Stimulated activated CD4-positive, alpha-beta T cell treated with anti-CD3 and anti-CD28 coated beads, Interleukin-1b, Interleukin-23, amount 100 ng/mL, for 4 hours (primary cell): ENCODE data around the gene HCK.

ENCODE experiments used
- DNase-seq, 2 donors: peaks; one replicate each; pipeline ENCODE4 v3.0.0-alpha.2; 2020; ENCODE audit warnings: low read depth in 2 of 2

HCK gene

DNA sequence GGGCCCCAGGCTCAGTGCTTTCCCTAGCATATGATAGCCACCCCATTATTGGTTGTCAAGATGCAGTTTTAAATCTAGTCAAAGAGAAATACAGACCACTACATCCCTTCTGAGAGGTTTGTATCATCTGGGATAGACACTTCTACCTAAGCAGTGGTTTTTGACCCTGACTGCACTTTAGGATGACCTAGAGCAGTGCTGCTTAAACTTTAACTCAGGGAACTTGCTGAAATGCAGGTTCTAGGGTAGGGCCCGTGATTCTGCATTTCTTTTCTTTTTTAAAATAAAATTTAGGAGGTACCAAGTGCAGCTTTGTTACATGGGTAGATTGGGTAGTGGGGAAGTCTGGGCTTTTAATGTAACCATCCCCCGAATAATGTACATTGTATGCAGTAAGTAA is 76.1 kb downstream of the HCK start:
- no peak for DNase-seq

GRCh38 chr20:32129863-32130262 is 77.8 kb downstream of the HCK start:
- DNase-seq, result no peak

DNA sequence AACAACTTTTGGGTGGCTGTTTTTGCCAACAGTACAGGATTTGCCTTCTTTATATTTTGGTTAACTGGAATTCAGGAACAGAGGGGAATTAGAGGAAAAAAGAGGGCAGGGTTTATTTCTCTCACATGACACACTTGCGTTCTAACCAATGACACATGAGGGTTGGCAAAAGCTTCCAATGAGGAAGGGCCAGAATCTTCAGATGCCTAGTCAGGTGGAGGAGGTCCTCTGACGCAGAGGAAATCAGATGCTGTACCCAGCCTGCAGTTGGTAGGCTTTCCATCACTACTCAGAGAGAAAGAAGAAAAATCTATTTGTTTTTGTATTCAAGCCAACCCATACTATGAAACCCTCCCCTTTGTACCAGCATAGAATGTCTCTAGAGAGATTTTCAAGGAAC is 78.3 kb downstream of the HCK start:
- no peak for DNase-seq

DNA sequence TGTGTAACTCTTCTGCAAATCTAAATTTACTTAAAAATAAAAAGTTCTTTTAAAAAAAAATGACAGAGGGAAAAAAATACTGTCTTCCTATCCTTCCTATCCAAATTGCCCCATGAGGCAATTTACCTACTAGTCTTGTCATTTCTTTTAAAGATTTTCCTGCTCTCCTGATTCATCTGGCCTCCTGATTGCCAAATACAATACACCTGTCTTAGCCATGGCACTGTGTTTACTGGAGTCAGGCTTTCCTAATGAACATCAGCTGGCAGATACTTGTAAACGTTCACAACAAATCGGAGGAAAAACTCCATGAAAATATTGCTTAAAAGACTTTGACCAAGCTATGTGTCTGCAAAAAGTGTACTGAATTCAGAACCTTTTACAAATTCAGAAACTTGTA is 78.9 kb downstream of the HCK start:
- no peak for DNase-seq

GRCh38 chr20:32132911-32133549 is 81.0 kb downstream of the HCK start:
- DNase-seq, result no peak

GRCh38 chr20:32134026-32134425 is 82.0 kb downstream of the HCK start:
- DNase-seq, result no peak

GRCh38 chr20:32135983-32136515 is 84.0 kb downstream of the HCK start:
- DNase-seq, result no peak

DNA sequence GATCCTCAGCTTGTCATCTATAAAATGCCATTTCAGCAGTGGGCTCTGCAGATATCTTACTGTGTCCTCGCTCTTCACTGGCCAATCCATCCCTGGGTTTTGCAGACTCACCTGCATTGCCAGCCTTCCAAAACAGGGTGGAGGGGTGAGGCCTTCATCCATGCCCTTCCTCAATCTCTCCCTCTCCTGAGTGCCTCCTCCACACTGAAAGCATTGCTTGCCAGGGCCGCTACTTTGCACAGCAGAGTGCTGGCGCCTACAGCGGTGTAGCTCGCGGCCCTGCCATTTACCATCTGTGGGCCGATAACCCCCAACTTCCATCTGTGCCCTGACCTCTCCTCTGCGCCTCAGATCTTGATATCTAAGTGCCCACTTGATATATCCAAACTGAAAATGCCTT is 86.9 kb downstream of the HCK start:
- DNase-seq, result no peak

GRCh38 chr20:32139947-32140346 is 87.9 kb downstream of the HCK start:
- DNase-seq, result no peak

DNA sequence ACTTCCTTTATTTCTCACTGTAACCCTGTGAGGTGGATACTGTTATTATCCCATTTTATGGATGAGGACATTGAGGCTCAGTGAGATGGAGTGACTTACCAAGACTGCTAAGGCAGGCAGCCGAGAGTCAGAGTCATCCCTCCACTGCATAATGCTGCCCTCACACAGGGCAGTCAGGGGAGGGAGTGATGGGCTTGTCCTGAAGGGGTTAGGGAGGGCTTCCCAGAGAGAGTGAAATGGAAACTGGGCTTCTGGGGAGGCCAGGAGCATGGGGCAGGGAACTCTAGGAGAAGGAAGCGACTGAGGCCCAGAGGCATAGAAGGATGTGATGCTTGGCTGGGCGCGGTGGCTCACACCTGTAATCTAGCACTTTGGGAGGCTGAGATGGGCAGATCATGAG is 88.6 kb downstream of the HCK start:
- no peak for DNase-seq

DNA sequence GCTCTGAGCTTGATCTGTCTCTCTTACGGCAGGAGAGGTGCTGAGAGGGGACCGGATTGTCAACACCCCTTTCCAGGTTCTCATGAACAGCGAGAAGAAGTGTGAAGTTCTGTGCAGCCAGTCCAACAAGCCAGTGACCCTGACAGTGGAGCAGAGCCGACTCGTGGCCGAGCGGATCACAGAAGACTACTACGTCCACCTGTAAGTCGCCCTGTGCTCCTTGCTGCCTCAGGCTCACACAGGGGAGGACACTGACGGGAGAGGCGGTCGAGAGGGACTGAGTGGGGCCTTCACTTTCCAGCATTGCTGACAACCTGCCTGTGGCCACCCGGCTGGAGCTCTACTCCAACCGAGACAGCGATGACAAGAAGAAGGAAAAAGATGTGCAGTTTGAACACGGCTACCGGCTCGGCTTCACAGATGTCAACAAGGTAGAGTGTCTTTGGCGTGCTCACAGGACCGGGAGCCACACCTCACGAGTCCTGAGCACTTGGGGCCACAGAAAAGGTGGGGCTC is 89.5 kb downstream of the HCK start:
- no peak for DNase-seq

GRCh38 chr20:32142088-32142487 is 90.0 kb downstream of the HCK start:
- no peak for DNase-seq

- DNase-seq, result no peak
Observed at GRCh38 chr20:32142991-32143390, 90.9 kb downstream of the HCK start.

DNA sequence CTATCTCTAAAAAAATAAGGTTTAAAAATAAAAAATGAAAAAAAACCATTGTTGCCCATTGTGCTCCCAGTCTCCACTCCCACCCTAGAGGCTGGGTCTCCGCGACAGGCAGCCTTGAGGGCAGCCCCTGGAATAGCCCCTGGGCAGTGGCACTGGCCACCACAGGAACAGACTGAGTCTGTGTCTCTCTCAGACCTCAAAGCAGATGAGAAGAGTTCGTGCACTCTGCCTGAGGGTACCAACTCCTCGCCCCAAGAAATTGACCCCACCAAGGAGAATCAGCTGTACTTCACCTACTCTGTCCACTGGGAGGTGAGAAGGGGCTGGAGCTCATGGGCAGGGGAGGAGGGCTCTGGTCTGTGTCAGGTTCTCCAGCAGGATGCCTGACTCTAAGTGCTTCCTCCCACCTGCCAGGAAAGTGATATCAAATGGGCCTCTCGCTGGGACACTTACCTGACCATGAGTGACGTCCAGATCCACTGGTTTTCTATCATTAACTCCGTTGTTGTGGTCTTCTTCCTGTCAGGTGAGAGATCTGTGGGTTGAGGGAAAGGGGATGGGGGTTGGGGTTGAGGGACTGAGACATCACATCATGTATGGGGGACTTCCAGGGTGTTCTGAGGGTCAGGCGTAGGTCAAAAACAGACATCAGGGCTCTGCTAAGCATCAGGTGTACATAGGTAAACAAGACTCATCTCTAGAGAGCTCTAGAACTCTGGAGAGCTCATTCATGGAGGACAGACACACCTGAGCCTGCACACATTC is 93.0 kb downstream of the HCK start:
- no peak for DNase-seq

GRCh38 chr20:32149566-32150170 is 97.6 kb downstream of the HCK start:
- no peak for DNase-seq

DNA sequence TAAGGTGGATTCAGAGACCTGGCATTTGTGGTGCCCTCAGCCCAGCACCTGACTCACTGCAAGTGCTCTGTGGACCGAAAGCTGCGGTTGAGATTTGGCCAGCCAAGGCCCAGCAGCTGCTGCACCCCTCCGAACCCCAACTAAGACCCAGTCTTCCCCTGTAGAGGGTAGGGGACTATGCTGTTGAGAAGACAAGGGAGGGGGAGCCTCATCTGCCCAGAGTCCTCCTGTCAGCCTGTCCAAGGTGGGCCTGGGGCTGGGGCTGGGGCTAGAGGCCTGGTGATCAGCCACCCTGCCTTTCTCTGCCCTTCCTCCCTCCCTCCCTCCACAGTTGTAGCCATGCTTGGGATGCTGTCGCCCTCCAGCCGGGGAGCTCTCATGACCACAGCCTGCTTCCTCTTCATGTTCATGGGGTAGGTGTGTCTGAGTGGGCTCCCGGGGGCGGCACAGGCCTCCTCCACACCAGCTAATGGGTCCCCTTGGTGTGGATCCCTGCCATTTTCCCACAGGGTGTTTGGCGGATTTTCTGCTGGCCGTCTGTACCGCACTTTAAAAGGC is 98.3 kb downstream of the HCK start:
- no peak for DNase-seq
